HG03280 (cell line): ENCODE measurements around the gene GAST.
A peak's percentile ranks its signal among the peaks of the same experiment; 100 is the strongest.

ENCODE experiments used
- ATAC-seq: cut with Tn5 transposase; IDR thresholded peaks from one replicate; pipeline ENCODE4 v1.9.1; 2021; ENCODE audit warnings: mild to moderate bottlenecking, moderate library complexity; ENCODE audit not compliant: unreplicated experiment

GAST gene

DNA sequence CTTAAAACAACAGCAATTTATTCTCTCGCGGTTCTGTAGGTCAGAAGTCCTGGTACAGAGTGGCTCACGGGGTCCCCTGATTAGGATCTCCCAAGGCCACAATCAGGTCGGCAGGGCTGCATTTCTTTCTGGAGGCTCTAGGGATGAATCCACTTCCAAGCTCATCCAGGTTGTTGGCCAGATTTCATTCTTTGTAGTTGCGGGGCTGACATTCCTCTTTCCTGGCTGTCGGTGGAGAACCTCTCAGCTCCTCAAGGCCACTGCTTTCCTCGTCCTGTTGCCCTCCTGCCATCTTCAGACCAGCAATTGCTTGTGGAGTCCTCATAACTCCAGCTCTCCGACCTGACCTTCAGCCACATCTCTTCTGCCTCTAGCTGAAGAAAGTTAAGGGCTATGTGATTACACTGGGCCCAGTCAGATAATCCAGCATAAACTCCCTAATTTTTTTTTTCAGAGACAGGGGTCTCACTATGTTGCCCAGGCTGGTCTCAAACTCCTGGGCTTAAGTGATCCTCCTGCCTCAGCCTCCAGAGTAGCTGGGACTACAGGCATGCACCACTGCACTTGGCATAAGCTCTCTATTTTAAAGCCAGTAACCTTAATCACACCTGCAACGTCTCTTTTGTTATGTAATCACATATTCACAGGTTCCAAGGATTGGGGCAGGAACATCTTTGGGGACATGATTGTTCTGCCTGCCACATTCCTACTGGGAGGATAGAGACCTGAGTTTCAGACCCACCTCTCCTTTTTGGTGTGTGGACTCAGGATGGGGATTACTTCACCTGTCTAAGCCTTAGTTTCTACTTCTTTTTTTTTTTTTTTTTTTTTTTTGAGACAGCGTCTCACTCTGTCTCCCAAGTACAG, 4.1 kb upstream of the GAST start:
- no peak for ATAC-seq

DNA sequence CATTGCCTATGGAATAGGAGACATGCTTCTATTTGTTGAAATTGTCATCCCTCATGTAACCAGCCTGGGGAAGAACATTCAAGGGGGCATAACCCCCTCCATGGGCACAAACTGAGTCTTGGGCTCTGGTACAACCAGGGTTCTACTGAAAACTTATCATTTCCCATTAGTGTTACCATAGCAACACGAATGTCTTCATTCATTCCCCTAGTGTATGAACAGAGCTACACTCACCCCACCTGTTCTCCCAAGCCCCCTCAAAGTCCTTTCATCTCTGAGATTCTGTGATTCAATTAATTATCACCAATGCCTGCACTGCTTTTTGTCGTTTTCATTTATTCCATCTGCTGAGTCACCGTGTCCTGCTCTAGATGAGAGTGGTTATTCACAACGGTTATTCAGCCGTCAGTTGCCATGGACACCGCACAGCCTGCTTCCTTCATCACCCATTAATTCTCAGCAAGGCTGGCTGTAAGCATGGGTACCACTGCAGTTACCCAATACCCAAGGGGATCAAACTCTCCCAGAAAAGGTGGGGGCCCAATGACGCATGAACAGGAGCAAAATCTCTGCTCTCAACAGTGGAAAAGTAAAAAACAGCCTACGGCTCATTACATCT, 1.6 kb upstream of the GAST start:
- no peak for ATAC-seq

DNA sequence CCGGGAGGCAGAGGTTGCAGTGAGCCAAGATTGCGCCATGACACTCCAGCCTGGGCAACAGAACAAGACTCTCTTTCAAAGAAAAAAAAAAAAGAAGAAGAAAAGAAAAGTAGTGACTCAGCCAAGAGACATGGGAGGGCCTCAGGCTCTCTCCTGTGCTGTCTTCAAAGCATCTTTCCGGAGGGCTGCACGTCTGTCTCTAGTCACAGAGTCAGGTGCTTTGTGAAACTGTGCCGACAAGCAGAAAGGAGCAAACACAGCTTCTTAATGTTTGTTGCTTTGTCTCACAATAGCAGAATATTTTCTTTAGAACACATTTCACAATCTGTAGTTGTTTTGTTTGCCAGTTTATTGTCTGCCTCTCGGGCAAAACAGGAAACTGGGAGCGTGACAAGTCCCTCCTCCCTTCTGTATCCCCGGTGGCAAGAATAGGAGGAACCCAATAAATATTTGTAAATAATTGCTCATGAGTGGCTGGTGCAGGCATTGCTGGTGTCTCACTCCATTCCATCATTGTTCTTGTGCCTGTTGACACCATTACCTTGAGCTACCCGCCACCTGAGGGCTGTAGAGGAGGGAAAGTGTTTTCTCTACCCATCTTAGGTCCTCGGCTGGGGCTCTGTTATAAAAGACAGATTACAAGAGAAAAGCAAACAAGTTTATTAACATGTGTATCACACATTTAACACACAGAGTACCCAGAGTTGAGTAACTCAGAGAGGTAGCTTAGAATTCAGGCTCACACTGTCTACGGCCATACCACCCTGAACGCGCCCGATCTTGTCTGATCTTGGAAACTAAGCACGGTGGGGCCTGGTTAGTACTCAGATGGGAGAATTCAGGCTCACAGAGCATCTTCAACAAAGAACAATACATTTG, 5.5 kb downstream of the GAST start:
- no peak for ATAC-seq

DNA sequence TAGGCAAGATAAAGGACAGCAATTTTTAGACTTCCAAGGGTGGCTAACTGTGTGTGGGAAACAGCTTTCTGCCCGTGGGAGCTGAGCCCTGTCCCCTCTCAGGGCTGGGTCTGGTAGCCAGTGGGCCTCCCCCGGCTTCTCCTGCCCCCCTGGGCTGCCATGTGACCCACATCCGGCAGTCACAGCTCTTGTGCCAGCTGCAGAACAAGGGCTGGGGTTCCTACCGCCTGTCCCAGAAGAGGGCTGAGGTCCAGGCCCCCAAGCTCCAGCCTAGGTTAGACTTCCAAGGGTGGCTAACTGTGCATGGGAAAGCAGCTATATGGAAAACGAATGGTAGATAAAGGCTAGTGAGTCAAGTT, 6.1 kb downstream of the GAST start:
- no peak for ATAC-seq

DNA sequence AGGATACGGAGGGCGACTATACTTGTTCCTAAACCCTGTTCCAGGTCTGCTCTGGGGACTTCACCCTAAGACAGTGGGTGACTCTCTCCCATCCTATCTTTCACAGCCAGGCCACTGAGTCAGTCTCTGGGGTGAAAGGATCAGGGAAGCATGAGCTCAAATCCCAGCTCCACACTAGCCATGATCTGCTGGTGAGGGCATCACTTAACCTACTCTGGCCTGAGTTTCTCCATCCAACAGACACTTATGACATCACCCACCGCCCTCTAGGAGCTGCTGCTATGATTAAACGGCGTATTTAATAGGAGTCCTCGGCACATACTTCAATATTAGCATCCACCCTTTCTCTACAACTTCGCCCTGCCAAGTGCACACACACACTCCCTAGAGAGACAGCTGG, 10.1 kb downstream of the GAST start:
- no peak for ATAC-seq

DNA sequence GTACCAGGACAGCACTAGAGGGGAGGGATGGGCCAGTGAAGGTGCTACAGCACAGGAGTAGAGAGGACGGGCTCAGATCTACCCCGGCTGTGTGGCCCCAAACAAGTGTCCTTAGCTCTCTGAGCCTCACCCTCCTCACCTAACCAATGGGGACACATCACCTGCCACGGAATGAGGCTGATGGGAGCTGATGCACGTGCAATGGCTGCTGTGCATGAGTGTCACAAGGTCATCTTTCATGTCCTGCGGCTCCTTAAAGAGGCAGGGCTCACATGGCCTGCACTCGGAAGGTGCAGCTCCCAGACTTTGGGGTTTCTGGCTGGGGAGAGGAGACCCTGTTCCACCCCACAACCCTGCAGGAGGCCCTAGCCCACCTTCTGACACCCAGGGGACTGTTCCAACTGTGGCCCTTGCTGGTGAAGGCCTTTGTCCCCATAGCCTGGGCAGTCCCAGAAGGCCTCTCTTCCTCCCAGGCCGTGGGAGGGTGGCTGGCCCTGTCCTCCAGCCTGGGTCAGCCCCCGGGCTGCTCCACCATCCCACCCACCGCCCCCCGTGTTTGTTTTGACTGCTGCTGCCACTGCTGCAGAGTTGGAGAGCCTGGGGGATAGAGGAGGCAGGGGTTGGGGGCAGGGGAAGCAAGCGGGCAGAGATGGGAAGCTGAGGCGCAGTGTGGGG, 11.8 kb downstream of the GAST start:
- no peak for ATAC-seq

DNA sequence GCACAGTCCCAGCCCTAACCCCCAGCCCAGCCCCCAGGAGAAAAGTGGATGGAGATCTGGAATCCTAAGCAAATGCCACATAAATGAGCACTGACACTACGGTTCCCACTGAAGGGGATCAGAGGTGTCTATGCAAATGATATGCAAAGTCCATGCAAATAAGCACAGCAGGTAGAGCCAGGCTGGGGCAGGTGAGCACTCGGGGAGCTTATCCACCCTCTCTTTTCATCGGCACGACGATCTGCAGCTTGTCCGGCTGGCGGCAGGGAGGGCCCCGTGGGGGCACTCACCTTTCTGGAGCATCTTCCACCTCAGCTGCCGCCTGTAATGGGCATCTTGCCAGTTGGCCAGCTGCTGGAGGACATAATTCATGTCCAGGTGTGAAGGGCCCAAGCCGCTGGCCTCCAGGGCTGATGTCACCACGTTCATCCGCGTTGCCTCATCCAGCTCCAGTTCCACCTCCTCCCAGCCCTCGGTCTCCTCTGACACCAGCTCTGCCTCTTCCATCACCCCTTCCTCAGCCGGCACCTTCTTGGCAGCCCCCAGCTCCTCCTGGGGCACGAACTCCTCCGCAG, 12.4 kb downstream of the GAST start:
- ATAC-seq, result no peak

DNA sequence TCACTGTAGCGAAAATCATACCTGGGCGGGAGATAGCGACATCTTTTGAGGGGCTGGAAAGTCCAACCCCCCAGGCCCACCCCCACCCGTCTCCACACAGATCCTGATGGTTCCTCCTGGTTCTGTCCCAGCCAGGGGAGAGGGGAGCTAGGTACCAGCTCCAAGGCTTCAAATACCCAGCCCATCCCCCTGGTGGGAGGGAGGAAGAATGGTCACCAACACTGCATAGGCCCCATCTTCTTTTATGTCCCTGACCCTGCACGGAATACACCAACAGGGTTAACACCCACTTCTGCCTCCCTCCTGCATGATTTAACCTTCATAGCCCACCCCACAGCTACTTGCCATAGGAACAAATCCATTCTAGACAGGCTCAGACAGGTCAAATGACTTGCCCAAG, 13.0 kb downstream of the GAST start:
- no peak for ATAC-seq

DNA sequence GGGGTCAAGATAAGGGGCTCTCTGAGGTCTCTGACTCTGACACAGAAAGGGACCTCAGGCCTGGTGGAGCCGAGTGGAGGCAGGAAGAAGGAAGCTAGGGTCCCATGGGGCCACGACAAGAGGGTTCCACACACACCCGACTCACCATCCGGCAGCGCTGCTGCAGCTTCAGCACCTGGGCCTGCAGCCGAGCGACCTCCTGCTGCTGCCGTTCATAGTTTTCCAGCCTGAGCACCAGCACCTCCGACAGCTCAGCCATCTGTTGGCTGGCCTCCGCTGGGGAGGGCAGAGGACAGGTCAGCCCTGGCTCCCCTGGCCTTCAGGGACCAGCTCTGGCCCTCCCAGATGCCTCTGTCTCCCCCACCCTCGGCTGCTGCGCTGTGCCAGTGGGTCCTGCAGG, 15.9 kb downstream of the GAST start:
- no peak for ATAC-seq

DNA sequence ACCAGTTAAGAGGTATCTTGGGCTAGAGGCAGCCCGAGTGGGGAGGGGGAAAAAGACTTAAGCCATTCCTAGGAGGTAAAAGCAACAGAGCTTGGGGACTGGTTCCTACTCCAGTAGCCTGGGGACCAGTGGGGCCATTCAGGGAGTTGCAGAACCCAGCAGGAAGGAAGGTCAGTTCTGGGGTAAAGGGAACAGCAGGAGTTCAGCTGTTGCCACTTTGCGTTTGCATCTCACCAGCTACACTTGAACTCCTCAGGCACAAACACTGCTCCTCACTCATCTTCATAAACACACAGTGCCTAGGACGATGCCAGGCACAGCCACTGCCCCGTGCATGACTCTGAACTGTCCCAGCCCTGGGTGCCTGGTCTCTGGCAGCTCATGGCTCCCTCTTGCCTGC, 18.3 kb downstream of the GAST start:
- ATAC-seq, result no peak

DNA sequence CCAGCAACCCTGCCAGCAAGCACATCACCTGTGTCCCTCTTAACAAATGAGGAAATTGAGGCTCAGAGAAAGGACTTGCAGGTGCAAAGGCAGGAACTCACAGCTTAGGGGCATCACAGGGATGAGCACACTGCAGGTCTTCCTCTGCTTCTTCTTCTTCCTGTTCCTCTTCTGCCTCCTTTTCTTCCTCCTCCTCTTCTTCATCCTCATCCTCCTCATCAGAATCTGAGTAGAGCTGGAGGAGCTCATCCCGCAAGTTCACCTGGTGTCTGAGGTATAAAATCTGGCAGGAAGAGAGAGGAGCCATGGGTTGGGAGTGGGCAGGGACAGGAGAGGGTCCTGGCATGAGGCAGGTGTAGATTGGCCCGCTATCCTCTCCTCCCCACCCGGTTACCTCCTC, 19.7 kb downstream of the GAST start:
- no peak for ATAC-seq

DNA sequence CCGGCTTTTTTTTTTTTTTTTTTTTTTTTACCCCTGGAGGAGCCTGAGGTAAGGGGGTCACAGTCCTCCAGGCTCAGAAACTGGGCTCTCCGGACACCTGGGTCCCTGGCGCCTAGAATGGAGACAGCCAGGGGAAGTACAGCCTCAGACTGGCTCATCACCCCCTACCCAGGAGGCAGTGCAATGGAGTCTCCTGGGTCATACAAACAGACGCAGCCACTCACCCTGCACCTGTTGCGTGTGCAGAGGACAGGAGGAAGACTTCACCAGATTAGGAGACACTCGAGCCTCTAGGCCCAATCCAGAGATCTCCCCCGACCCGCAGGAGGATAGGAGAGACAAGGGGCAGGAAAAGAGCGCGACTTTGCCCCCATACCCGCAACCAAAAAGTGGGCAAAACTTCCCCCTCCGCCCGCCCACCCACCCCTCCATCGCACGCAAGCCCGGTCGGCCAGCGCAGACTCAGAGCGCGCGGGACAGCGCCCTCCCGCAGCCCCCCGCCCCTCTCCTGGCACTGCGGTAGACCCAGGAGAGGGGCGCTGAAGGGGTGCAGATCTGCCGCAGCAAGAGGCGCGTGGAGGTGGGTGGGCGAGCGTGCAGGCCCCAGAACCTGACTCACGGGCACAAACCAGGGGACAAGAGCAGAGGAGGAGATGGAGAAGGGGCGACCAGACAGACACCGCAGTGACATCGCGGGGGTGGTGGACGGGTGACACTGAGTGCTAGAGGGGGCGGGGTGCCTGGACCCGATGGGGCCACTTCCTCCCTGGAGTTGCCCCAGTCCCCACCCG, 21.4 kb downstream of the GAST start:
- ATAC-seq, result no peak

DNA sequence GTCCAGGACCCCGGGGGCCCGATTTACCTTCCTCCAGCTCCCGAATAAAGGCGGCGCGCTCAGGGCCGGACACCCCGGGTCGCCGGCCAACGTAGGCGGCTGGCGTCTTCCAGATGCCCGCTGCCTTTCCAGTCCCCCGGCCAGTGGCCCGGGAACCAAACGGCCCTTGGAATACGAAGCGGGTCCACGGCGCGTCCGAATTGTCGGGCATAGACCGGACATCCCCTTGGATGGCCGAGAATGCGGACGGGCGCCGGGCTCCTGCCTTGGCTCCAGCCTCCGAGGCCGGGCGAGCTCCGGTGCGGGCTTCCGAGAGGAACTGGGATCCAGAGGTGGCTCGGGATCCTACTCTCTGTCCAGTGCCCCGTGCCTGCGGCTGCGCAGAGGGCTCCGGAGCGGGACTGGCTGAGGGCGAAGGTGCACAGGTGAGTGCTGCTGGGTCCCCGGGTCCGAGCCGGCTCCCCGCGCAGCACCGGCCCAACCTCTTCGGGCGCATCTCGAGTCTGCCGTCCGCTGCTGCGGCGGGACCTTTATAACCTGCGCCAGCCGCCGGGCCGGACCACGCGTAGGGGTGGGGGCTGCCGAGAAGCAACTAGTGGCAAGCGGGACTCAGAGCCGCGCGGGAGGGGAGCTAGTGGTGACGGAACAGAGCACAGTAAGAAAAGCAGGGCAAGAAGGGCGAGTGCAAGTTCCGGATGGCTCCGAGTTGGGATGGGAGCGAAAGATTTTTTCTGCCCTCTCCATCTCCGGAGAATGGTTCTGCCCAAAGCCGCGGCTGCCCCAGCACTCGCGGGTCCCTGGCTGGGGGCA, 22.2 kb downstream of the GAST start, which contains the start of gene HAP1:
TSS of gene HAP1 (minus strand) at position 505 of the 810 bp plus-strand sequence. CDS start at position 496, 9 bp downstream.
- ATAC-seq, result no peak

DNA sequence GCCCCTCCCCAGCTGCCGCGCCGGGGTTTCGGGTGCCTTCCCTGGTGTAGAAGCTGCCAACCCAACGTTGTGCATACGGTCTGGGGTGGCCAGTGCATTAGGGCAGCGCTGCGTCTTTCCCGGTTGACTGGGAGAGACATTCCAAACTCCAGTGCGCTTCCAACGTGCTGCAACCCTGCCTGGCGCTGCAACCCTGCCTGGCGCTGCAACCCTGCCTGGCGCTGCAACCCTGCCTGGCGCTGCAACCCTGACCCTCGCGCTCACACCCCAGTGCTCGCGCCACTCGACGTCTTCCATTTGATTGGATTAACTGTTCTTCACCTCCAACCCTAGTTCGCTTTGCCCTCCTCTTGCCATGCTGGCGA, 22.8 kb downstream of the GAST start:
- no peak for ATAC-seq

DNA sequence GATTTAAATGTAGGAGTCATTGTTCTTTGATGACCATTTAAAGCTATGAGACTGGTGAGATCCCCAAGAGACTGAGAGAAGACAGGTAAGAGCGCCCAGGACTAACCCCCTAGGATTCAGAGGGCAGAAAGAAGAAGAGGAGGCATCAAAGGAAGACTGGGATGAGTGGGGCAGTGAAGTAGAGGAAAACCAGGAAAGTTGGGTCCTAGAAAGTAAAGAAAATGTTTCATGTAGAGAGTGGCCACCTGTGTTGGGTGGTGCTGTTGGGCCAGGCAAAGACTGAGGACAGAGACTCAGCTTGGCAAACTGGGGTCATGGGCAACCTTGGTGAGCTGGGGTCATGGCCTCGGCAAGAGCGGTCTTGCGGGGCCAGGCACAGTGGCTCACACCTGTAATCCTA, 23.6 kb downstream of the GAST start:
- no peak for ATAC-seq

DNA sequence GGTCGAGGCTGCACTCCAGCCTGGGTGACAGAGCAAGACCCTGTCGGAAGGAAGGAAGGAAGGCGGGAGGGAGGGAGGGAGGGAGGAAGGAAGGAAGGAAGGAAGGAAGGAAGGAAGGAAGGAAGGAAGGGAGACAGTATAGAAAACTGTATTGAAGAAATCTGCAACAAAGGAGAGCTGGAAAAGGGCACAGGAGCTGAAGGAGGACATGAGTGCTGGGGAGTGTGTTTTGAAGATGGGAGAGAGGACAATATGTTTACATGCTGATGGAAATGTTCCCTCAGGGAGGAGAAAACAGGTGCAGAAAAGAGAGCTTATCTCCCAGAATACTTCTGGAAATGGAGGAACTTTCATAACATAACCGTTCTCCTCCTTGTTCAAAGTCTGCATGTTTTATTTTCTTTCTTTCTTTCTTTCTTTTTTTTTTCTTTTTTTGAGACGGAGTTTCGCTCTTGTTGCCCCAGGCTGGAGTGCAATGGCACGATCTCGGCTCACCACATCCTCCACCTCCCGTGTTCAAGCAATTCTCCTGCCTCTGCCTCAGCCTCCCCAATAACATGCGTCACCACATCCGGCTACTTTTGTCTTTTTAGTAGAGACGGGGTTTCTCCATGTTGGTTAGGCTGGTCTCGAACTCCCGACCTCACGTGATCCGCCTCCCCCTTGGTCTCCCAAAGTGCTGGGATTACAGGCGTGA, 25.0 kb downstream of the GAST start:
- no peak for ATAC-seq

DNA sequence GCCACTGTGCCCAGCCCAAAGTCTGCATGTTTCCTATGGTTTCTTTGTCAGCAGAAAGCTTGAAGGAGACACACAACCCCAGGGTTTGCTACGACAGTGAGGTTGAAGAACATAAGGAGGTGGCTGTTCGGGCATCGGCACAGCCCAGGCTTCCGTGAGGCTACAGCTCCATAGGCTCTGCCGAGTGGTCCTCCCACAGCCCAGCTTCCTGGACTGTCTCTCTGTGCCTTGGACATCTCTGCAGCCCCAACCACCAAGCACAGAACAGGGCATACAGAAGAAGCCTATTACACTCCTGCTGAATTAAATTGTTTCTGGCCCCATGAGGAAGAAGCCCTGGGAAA, 25.5 kb downstream of the GAST start:
- ATAC-seq, result no peak

DNA sequence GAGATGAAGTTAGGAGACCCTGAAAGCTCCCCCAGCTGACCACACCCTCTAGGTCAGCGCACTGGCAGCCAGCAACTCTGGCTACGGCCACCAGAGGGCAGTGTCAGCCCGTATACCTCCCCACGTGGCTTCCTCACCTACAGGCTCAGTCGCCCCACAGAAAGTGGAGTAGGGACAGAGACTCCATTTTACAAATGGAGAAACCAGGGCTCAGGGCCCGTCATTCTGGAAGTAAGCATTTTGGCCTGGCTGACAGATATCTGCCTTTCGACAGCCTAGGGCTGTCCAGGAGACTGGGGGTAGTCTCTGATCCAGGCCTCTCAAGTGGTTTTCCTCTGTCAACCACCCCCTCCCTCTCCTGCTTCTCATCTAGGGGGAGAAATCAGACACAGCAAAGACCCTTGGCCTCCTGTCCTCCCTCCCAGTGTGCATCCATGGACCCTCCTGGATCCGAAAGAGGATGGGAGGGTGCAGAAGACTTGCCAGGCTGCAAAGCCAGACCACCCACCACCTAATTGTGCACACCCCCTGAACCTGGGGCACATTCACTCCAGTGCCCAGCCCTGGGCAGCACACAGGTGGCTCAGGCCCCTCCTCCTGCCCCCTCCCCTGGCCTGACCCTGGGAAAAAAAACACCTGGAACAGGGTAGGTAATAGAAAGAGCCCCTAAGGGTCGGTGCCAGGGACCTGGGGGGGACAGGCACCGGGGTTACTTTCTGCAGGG, 26.1 kb downstream of the GAST start:
- peak; percentile 73 for ATAC-seq
